Kidney (tissue), 14 donors: ENCODE measurements around the gene FAM193A. TPM values are rescaled to one million over a fixed set of nuclear protein-coding genes. Genes with fewer than 3 reads are reported as not detected.
A peak's percentile ranks its signal among the peaks of the same experiment; 100 is the strongest.

ENCODE experiments used
- DNase-seq, 5 donors: peaks; one replicate each; pipeline ENCODE4 v3.0.0-alpha.2; 2013 to 2020
- FAIRE-seq: peaks from 2 replicates; lab custom pipeline; 2012; peaks lifted over from hg19 to GRCh38; lab: Jason Lieb, UNC
- H3K27ac ChIP-seq, 2 donors: one replicate each; pipeline ENCODE4 v1.7.0; 2013; ENCODE audit warnings: low read depth in 2 of 2, low read length in 2 of 2, inconsistent platforms in 1 of 2
- H3K27me3 ChIP-seq: one replicate; pipeline ENCODE4 v1.7.1; 2013; ENCODE audit warnings: low read length, inconsistent platforms; ENCODE audit not compliant: control insufficient read depth, insufficient read depth
- H3K36me3 ChIP-seq, 3 donors: one replicate each; pipeline versions ENCODE4 v1.7.0 to v1.7.1; 2013; ENCODE audit warnings: low read length in 3 of 3, control low read depth in 1 of 3, inconsistent platforms in 1 of 3; ENCODE audit not compliant: insufficient read depth in 3 of 3, control insufficient read depth in 2 of 3
- H3K4me1 ChIP-seq, 3 donors: one replicate each; pipeline versions ENCODE4 v1.7.0 to v1.7.1; 2013; ENCODE audit warnings: low read length in 3 of 3, inconsistent platforms in 1 of 3, low read depth in 1 of 3; ENCODE audit not compliant: control insufficient read depth in 2 of 3, insufficient read depth in 2 of 3
- H3K4me3 ChIP-seq, 3 donors: one replicate each; pipeline versions ENCODE4 v1.7.0 to v1.8.1; 2013; ENCODE audit warnings: low read length in 3 of 3, control low read depth in 1 of 3, inconsistent platforms in 1 of 3
- H3K9ac ChIP-seq, 3 donors: one replicate each; pipeline versions ENCODE4 v1.7.0 to v1.7.1; 2013; ENCODE audit warnings: low read length in 3 of 3, control low read depth in 1 of 3, inconsistent platforms in 1 of 3
- H3K9me3 ChIP-seq, 3 donors: one replicate each; pipeline versions ENCODE4 v1.7.0 to v1.7.1; 2013; ENCODE audit warnings: low read length in 3 of 3, control low read depth in 1 of 3, inconsistent platforms in 1 of 3; ENCODE audit not compliant: control insufficient read depth in 2 of 3, insufficient read depth in 1 of 3
- CTCF ChIP-seq: IDR thresholded peaks from 3 replicates; pipeline ENCODE4 v1.5.1; 2012; ENCODE audit warnings: mild to moderate bottlenecking, moderate library complexity, borderline replicate concordance; ENCODE audit not compliant: insufficient read depth; ENCODE audit errors: extremely low read depth
- intact Hi-C: fragments of 100-400 bp; cut with DNase I; formaldehyde crosslinking; loops from one replicate; pipeline ENCODE4 v1.11.1; 2022
- polyA plus RNA-seq: library from polyadenylated mRNA; stranded (reverse); fragments of 350-450 nt; fragmentation: Illumina TruSeq; extraction: RNeasy Lipid Tissue Mini Kit (QIAGEN cat#74804); gene quantifications from one replicate; pipeline ENCODE4 v1.2.3, GENCODE V29; 2014; ENCODE audit warnings: low read depth, low replicate concordance; ENCODE audit not compliant: insufficient read depth
- total RNA-seq: library from RNA; stranded (reverse); fragmentation: NEBNext Ultra II Directional; extraction: Animal tissue kit (Norgen Biotek cat#: 25700); gene quantifications from one replicate; pipeline ENCODE4 v1.2.1, GENCODE V29; 2021
- donor health status: control.
- donor health status: control.
- donor health status: control.
- donor health status: control.
- donor health status: control.
- donor health status: DM: yes; HTN: yes; CAD: no.
- donor health status: Normal renal cell carcinoma (clear cell type).

FAM193A gene
- total and polyA plus RNA-seq, 2 donors from 2014 or later = 6.3 to 29.3 TPM

GRCh38 chr4:2733001-2733843, 196.8 kb downstream of the FAM193A start:
- no peak overlapping the region for H3K9ac ChIP-seq
- H3K27me3 ChIP-seq = no peaks in the 10 kb centered on the region
- intact Hi-C loops = no loop called here
- peaks cover 0 to 12% (median 6%) of the 10 kb centered on the region in 3 donors for H3K36me3 ChIP-seq
- DNase-seq (peak in 2 of 5 donors; percentile 15 to 64), FAIRE-seq (no peak)
- no peak overlapping the region for H3K4me3 ChIP-seq
- no peak overlapping the region for H3K27ac ChIP-seq
- H3K4me1 ChIP-seq = peaks cover 0 to 2% (median 0%) of the 10 kb centered on the region in 3 donors
- H3K9me3 ChIP-seq = peaks cover 0 to 12% (median 5%) of the 10 kb centered on the region in 3 donors
- no peak for TF ChIP-seq CTCF

- no peak for TF ChIP-seq CTCF
- DNase-seq (no peak), FAIRE-seq (no peak)
- H3K4me1 ChIP-seq = peaks cover 0 to 2% (median 0%) of the 10 kb centered on the region in 3 donors
- H3K27me3 ChIP-seq = no peaks in the 10 kb centered on the region
- H3K9ac ChIP-seq = no peak overlapping the region
- intact Hi-C loops = no loop called here
- H3K9me3 ChIP-seq = peaks cover 0 to 12% (median 5%) of the 10 kb centered on the region in 3 donors
- H3K36me3 ChIP-seq = peaks cover 0 to 12% (median 6%) of the 10 kb centered on the region in 3 donors
- no peak overlapping the region for H3K4me3 ChIP-seq
- no peak overlapping the region for H3K27ac ChIP-seq
These were observed 197.6 kb downstream of the FAM193A start for GRCh38 chr4:2733844-2734574.

- Histone ChIP-seq H3K4me1 (no peaks in the 10 kb centered on the region), H3K36me3 (peaks cover 0 to 12% (median 6%) of the 10 kb centered on the region in 3 donors), H3K9me3 (peaks cover 0 to 12% (median 5%) of the 10 kb centered on the region in 3 donors), H3K4me3 (no peak overlapping the region), H3K9ac (no peak overlapping the region), H3K27ac (no peak overlapping the region), H3K27me3 (no peaks in the 10 kb centered on the region)
- intact Hi-C loops = no loop called here
- no peak for DNase-seq
- TF ChIP-seq CTCF = no peak
- FAIRE-seq = no peak
These were observed 198.2 kb downstream of the FAM193A start for GRCh38 chr4:2734612-2735011.
